ENCODE measurements around the gene CBLB.

The CBLB gene

GRCh38 chr3:105618556-105618955 lies 250.3 kb downstream of the CBLB start:
- Histone ChIP-seq H3K9me3 (ENCODE audit: insufficient read depth, low read depth, low read length) (no peaks in the 10 kb centered on the region), H3F3A (ENCODE audit: low read depth) (no peaks in the 10 kb centered on the region), H3K4me2 (ENCODE audit: low read depth, low read length, poor library complexity, severe bottlenecking) (no peak overlapping the region), H3K4me3 (ENCODE audit: low read length, poor library complexity, severe bottlenecking) (no peak overlapping the region), H3K9me2 (replicated peaks; ENCODE audit: low read depth, low read length) (no peaks in the 10 kb centered on the region), H4K20me1 (ENCODE audit: insufficient read depth, low read length, poor library complexity, severe bottlenecking) (no peaks in the 10 kb centered on the region), H3K4me1 (ENCODE audit: insufficient read depth, low read length, poor library complexity, severe bottlenecking) (no peaks in the 10 kb centered on the region), H3K36me3 (ENCODE audit: insufficient read depth, low read length) (no peaks in the 10 kb centered on the region), H2AFZ (ENCODE audit: low read length) (no peak overlapping the region), H3K9ac (ENCODE audit: low read depth, low read length, poor library complexity, severe bottlenecking) (no peak overlapping the region), H3K27me3 (ENCODE audit: insufficient read depth, low read length, poor library complexity, severe bottlenecking) (no peaks in the 10 kb centered on the region), H3K79me2 (ENCODE audit: insufficient read depth, low read length) (no peaks in the 10 kb centered on the region)
- no peak for TF ChIP-seq EZH2phosphoT487 (IDR thresholded peaks at IDR 0.05; ENCODE audit: borderline replicate concordance)
- TF ChIP-seq, protein P1, sequence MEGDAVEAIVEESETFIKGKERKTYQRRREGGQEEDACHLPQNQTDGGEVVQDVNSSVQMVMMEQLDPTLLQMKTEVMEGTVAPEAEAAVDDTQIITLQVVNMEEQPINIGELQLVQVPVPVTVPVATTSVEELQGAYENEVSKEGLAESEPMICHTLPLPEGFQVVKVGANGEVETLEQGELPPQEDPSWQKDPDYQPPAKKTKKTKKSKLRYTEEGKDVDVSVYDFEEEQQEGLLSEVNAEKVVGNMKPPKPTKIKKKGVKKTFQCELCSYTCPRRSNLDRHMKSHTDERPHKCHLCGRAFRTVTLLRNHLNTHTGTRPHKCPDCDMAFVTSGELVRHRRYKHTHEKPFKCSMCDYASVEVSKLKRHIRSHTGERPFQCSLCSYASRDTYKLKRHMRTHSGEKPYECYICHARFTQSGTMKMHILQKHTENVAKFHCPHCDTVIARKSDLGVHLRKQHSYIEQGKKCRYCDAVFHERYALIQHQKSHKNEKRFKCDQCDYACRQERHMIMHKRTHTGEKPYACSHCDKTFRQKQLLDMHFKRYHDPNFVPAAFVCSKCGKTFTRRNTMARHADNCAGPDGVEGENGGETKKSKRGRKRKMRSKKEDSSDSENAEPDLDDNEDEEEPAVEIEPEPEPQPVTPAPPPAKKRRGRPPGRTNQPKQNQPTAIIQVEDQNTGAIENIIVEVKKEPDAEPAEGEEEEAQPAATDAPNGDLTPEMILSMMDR (conservative IDR thresholded peaks at IDR 0.05; ENCODE audit: low read length): no peak

- Histone ChIP-seq H3K4me3 (ENCODE audit: low read length, poor library complexity, severe bottlenecking) (no peak overlapping the region), H3K9me2 (replicated peaks; ENCODE audit: low read depth, low read length) (no peaks in the 10 kb centered on the region), H3K27me3 (ENCODE audit: insufficient read depth, low read length, poor library complexity, severe bottlenecking) (no peaks in the 10 kb centered on the region), H3K36me3 (ENCODE audit: insufficient read depth, low read length) (no peaks in the 10 kb centered on the region), H3K4me2 (ENCODE audit: low read depth, low read length, poor library complexity, severe bottlenecking) (no peak overlapping the region), H3K79me2 (ENCODE audit: insufficient read depth, low read length) (no peaks in the 10 kb centered on the region), H2AFZ (ENCODE audit: low read length) (no peak overlapping the region), H3K9me3 (ENCODE audit: insufficient read depth, low read depth, low read length) (no peaks in the 10 kb centered on the region), H3K4me1 (ENCODE audit: insufficient read depth, low read length, poor library complexity, severe bottlenecking) (no peaks in the 10 kb centered on the region), H3F3A (ENCODE audit: low read depth) (no peaks in the 10 kb centered on the region), H3K9ac (ENCODE audit: low read depth, low read length, poor library complexity, severe bottlenecking) (no peak overlapping the region), H4K20me1 (ENCODE audit: insufficient read depth, low read length, poor library complexity, severe bottlenecking) (no peaks in the 10 kb centered on the region)
- TF ChIP-seq, protein P1 (conservative IDR thresholded peaks at IDR 0.05; ENCODE audit: low read length): no peak
- no peak for TF ChIP-seq EZH2phosphoT487 (IDR thresholded peaks at IDR 0.05; ENCODE audit: borderline replicate concordance)
Measured at GRCh38 chr3:105616374-105617121, 252.3 kb downstream of the CBLB start.

- Histone ChIP-seq H3K4me3 (ENCODE audit: low read length, poor library complexity, severe bottlenecking) (no peak overlapping the region), H3K4me1 (ENCODE audit: insufficient read depth, low read length, poor library complexity, severe bottlenecking) (no peaks in the 10 kb centered on the region), H3K9ac (ENCODE audit: low read depth, low read length, poor library complexity, severe bottlenecking) (no peak overlapping the region), H4K20me1 (ENCODE audit: insufficient read depth, low read length, poor library complexity, severe bottlenecking) (no peaks in the 10 kb centered on the region), H3K9me2 (replicated peaks; ENCODE audit: low read depth, low read length) (no peaks in the 10 kb centered on the region), H3K27me3 (ENCODE audit: insufficient read depth, low read length, poor library complexity, severe bottlenecking) (no peaks in the 10 kb centered on the region), H3F3A (ENCODE audit: low read depth) (no peaks in the 10 kb centered on the region), H3K79me2 (ENCODE audit: insufficient read depth, low read length) (no peaks in the 10 kb centered on the region), H2AFZ (ENCODE audit: low read length) (no peak overlapping the region), H3K4me2 (ENCODE audit: low read depth, low read length, poor library complexity, severe bottlenecking) (no peak overlapping the region), H3K36me3 (ENCODE audit: insufficient read depth, low read length) (no peaks in the 10 kb centered on the region), H3K9me3 (ENCODE audit: insufficient read depth, low read depth, low read length) (no peaks in the 10 kb centered on the region)
- no peak for TF ChIP-seq EZH2phosphoT487 (IDR thresholded peaks at IDR 0.05; ENCODE audit: borderline replicate concordance)
- TF ChIP-seq, protein P1 (conservative IDR thresholded peaks at IDR 0.05; ENCODE audit: low read length): no peak
Measured at GRCh38 chr3:105615814-105616213, 253.0 kb downstream of the CBLB start.
